CD4-positive, alpha-beta T cell (primary cell): ENCODE measurements around the gene GPR107. TPM values are rescaled to one million over a fixed set of nuclear protein-coding genes. Genes with fewer than 3 reads are reported as not detected.

Source experiments
- ATAC-seq: fragments of 200-7000 bp; cut with Tn5 transposase; one replicate; pipeline ENCODE4 v1.10.0; 2022; ENCODE audit warnings: mild to moderate bottlenecking; ENCODE audit not compliant: poor library complexity
- CTCF ChIA-PET: fragments of 350-600 bp; sonication (Branson Sonifier 250); formaldehyde crosslinking; loops from one replicate; lab custom pipeline; 2021; ENCODE audit warnings: antibody characterized with exemption, inconsistent platforms; lab: Charles Lee
- POLR2A ChIA-PET: fragments of 350-600 bp; sonication (Branson Sonifier 250); formaldehyde crosslinking; loops from one replicate; lab custom pipeline; 2021; ENCODE audit warnings: antibody characterized with exemption, inconsistent platforms; lab: Charles Lee
- DNase-seq, 14 experiments: peaks; one replicate each; pipeline ENCODE4 v3.0.0-alpha.2; 2013 to 2020; ENCODE audit warnings: mixed read lengths in 2 of 14
- H3K27ac ChIP-seq, 2 donors: one replicate each; pipeline versions ENCODE4 v1.5.1 to v1.7.0; 2013; ENCODE audit warnings: low read length in 2 of 2, low read depth in 1 of 2, mild to moderate bottlenecking in 1 of 2
- H3K27me3 ChIP-seq, 2 experiments: 1 replicate in 1 of 2; 2 replicates in 1 of 2; pipeline versions ENCODE4 v1.6.1 to v1.7.0; 2013; ENCODE audit warnings: low read length in 2 of 2, control low read depth in 1 of 2, mild to moderate bottlenecking in 1 of 2, moderate library complexity in 1 of 2; ENCODE audit not compliant: insufficient read depth in 2 of 2, control insufficient read depth in 1 of 2
- H3K36me3 ChIP-seq: one replicate; pipeline ENCODE4 v1.6.1; 2013; ENCODE audit warnings: low read length, control low read depth; ENCODE audit not compliant: insufficient read depth
- H3K4me1 ChIP-seq: one replicate; pipeline ENCODE4 v1.6.1; 2013; ENCODE audit warnings: low read length, control low read depth; ENCODE audit not compliant: insufficient read depth
- H3K4me3 ChIP-seq: one replicate; pipeline ENCODE4 v1.5.1; 2013; ENCODE audit warnings: mild to moderate bottlenecking, low read length, moderate library complexity
- H3K9me3 ChIP-seq, 2 experiments: 1 replicate in 1 of 2; 2 replicates in 1 of 2; pipeline versions ENCODE4 v1.6.1 to v1.7.0; 2013; ENCODE audit warnings: low read length in 2 of 2, mild to moderate bottlenecking in 2 of 2, control low read depth in 1 of 2, moderate library complexity in 1 of 2; ENCODE audit not compliant: control insufficient read depth in 1 of 2, insufficient read depth in 1 of 2
- H3K27ac Mint-ChIP-seq: one replicate; pipeline ENCODE4 v1.8.0; 2020; ENCODE audit warnings: mixed read lengths
- H3K27me3 Mint-ChIP-seq: one replicate; pipeline ENCODE4 v1.8.0; 2021; ENCODE audit warnings: mixed read lengths
- H3K36me3 Mint-ChIP-seq: one replicate; pipeline ENCODE4 v1.8.0; 2021; ENCODE audit warnings: low read depth, mixed read lengths
- H3K4me1 Mint-ChIP-seq: one replicate; pipeline ENCODE4 v1.8.0; 2021; ENCODE audit warnings: low read depth, mixed read lengths
- H3K4me3 Mint-ChIP-seq: one replicate; pipeline ENCODE4 v1.8.0; 2020; ENCODE audit warnings: mild to moderate bottlenecking, mixed read lengths
- H3K9me3 Mint-ChIP-seq: one replicate; pipeline ENCODE4 v1.8.0; 2020; ENCODE audit warnings: mixed read lengths
- intact Hi-C, 2 experiments: fragments of 100-400 bp; cut with DNase I in 1 of 2; cut with micrococcal nuclease in 1 of 2; formaldehyde crosslinking; loops; one replicate each; pipeline versions ENCODE4 v1.15.1 to v1.9.0; 2023 to 2025; cut with DNase I, micrococcal nuclease
- total RNA-seq, 174 experiments: library from RNA in 2 of 174; stranded (reverse) in 2 of 174; gene quantifications; one replicate each; pipeline ENCODE4 v1.2.3 and lab custom pipeline; 2021 to 2026
- TF ChIP-seq, protein P1 (sequence below): fragments of 200-600 bp; IDR thresholded peaks from one replicate; pipeline ENCODE4 v1.8.0; 2022; ENCODE audit warnings: antibody characterized with exemption, mild to moderate bottlenecking

GPR107 gene
- total RNA-seq, 2 experiments from 2014 or later = 18.9 to 19.2 TPM

- ATAC-seq (no peak), DNase-seq (no peak)
- TF ChIP-seq, protein P1, sequence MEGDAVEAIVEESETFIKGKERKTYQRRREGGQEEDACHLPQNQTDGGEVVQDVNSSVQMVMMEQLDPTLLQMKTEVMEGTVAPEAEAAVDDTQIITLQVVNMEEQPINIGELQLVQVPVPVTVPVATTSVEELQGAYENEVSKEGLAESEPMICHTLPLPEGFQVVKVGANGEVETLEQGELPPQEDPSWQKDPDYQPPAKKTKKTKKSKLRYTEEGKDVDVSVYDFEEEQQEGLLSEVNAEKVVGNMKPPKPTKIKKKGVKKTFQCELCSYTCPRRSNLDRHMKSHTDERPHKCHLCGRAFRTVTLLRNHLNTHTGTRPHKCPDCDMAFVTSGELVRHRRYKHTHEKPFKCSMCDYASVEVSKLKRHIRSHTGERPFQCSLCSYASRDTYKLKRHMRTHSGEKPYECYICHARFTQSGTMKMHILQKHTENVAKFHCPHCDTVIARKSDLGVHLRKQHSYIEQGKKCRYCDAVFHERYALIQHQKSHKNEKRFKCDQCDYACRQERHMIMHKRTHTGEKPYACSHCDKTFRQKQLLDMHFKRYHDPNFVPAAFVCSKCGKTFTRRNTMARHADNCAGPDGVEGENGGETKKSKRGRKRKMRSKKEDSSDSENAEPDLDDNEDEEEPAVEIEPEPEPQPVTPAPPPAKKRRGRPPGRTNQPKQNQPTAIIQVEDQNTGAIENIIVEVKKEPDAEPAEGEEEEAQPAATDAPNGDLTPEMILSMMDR = no peak
- Histone ChIP-seq H3K4me3 (no peak overlapping the region), H3K36me3 (no peaks in the 10 kb centered on the region), H3K27ac (no peak overlapping the region), H3K27me3 (peaks cover 18 to 28% of the 10 kb centered on the region in 2 experiments), H3K4me1 (peaks cover 14% of the 10 kb centered on the region), H3K9me3 (peaks cover 0 to 5% of the 10 kb centered on the region in 2 experiments)
- ChIA-PET CTCF (no interaction called here), POLR2A (no interaction called here)
- H3K4me1 Mint-ChIP-seq = peaks cover 10% of the 10 kb centered on the region
- H3K4me3 Mint-ChIP-seq = peak overlapping the region; percentile 62
- peaks cover 23% of the 10 kb centered on the region for H3K27me3 Mint-ChIP-seq
- H3K27ac Mint-ChIP-seq = no peak overlapping the region
- intact Hi-C loops = loop anchor here in 1 of 2 experiments (5.0 kb wide), 1 partner anchor 43 kb away; no protein-coding TSS in a partner anchor
- H3K9me3 Mint-ChIP-seq = no peaks in the 10 kb centered on the region
- H3K36me3 Mint-ChIP-seq = no peaks in the 10 kb centered on the region
Observed at GRCh38 chr9:130174920-130175321, 121.2 kb downstream of the GPR107 start.

GRCh38 chr9:130175355-130175754 is 121.6 kb downstream of the GPR107 start:
- H3K4me1 Mint-ChIP-seq = peaks cover 10% of the 10 kb centered on the region
- no peaks in the 10 kb centered on the region for H3K36me3 Mint-ChIP-seq
- Histone ChIP-seq H3K27ac (no peak overlapping the region), H3K9me3 (peaks cover 0 to 5% of the 10 kb centered on the region in 2 experiments), H3K4me3 (no peak overlapping the region), H3K27me3 (peaks cover 18 to 28% of the 10 kb centered on the region in 2 experiments), H3K36me3 (no peaks in the 10 kb centered on the region), H3K4me1 (peaks cover 14% of the 10 kb centered on the region)
- TF ChIP-seq, protein P1 = no peak
- no peaks in the 10 kb centered on the region for H3K9me3 Mint-ChIP-seq
- no peak overlapping the region for H3K27ac Mint-ChIP-seq
- ATAC-seq (no peak), DNase-seq (no peak)
- ChIA-PET CTCF (no interaction called here), POLR2A (no interaction called here)
- peaks cover 23% of the 10 kb centered on the region for H3K27me3 Mint-ChIP-seq
- no peak overlapping the region for H3K4me3 Mint-ChIP-seq
- intact Hi-C loops = no loop called here

DNA sequence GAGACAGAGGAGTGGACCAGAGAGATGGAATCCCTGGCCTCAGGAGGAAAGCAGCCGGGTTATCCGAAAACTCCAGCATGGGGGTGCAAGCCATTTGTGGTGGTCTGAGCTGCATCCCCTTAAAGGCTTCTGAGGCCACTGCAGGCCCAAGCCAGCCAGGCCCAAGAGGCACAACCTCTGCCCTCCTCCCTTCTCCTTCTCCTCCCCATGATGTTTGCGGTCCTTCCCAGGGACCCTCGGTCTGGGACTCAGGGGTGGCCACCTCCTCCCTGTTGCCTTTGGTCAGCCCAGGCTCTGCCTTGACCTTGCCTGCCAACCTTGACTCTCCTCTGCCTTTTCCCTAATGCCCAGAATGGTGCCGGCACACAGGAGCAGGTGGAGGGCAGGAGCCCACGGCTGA is 123.1 kb downstream of the GPR107 start:
- no peaks in the 10 kb centered on the region for H3K9me3 Mint-ChIP-seq

More for the DNA sequence above, 123.1 kb downstream of the GPR107 start:
- Histone ChIP-seq H3K4me1 (peaks cover 10% of the 10 kb centered on the region), H3K36me3 (no peaks in the 10 kb centered on the region), H3K27me3 (peaks cover 14 to 25% of the 10 kb centered on the region in 2 experiments), H3K4me3 (no peak overlapping the region), H3K9me3 (peaks cover 0 to 5% of the 10 kb centered on the region in 2 experiments), H3K27ac (no peak overlapping the region)
- Mint-ChIP-seq H3K36me3 (no peaks in the 10 kb centered on the region), H3K27ac (no peak overlapping the region), H3K4me3 (no peak overlapping the region), H3K27me3 (peaks cover 16% of the 10 kb centered on the region), H3K4me1 (peaks cover 6% of the 10 kb centered on the region)
- CTCF ChIA-PET = no interaction called here
- ATAC-seq (no peak), DNase-seq (no peak)
- TF ChIP-seq, protein P1 = no peak
- POLR2A ChIA-PET = no interaction called here
- intact Hi-C loops = no loop called here
